HG03108 (cell line): Measurements from ENCODE around the gene PCGF5.
"Not testable (repeated sequence)": the region's sequence is repeated elsewhere in the genome, so short reads cannot be mapped to it uniquely, and the experiment has no call there.

Source experiments
- ATAC-seq: cut with Tn5 transposase; IDR thresholded peaks from one replicate; pipeline ENCODE4 v1.9.1; 2021; ENCODE audit warnings: moderate library complexity; ENCODE audit not compliant: unreplicated experiment

The PCGF5 gene

DNA sequence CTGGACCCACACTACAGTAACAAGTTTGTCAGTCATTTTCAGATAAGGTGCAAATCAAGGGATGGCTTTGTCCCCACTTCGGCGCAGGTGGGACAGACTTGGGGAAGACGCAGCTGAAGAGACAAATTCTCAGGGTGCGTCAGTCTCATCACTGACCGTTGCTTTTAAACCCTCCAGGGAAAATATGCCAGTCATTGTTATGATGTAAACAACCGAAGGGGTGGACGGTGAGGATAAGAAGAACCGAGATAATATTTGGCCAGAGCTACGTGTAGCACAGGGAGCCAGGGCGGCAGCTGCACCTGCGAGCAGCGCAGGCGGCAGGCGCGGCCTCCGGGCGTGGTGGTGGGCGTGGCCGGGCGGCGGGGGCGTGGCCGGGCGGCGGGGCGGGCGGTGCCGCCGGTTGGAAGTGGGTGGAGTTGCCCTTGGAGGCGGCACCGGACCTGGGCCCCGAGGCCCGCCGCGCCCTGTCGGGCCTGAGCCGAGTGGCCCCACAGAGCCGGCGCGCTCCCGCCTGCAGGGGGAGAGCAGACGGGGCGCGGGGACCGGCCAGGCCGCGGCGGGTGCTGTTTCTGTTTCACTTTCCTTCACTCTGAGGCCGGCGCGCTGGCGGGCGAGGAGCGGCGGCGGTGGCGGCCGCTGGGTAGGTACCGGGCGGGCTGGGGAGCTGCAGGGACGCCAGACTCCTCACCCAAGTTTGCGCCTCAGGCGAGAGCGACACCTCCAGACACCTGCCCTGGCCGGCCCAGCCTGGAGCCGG is at the start of gene PCGF5:
Gene PCGF5 (plus strand): TSS at position 470 of the 760 bp plus-strand sequence. CDS start 2,209 bp downstream, outside the sequence.
- peak; percentile 95 for ATAC-seq

DNA sequence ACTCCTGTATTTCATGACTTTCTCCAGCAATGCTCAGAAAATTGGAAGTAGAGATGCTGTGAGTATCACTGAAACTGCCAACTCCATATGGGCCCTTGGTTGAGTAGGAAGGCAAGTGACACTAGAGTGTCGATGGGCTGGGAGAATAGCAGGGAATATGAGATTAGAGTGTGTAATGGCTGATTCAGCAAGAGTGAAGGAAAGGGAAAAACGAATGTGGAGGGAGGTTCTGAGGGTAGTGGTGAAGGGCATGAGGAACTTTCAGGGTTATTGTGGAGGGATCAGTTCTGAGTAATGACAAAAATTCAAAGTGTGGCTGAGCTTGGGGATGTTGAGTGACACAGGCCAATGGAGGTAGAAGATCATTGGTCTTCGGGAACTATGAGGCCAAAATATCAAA is 49.0 kb upstream of the PCGF5 start:
- ATAC-seq, result no peak

- ATAC-seq, result no peak
These were observed 48.1 kb upstream of the PCGF5 start for GRCh38 chr10:91172348-91172747.

- no peak for ATAC-seq
These were observed 35.1 kb upstream of the PCGF5 start for GRCh38 chr10:91185239-91185875.

- no peak for ATAC-seq
These were observed 33.3 kb upstream of the PCGF5 start for GRCh38 chr10:91187156-91187555.

- not testable (repeated sequence) for ATAC-seq
These were observed 32.5 kb upstream of the PCGF5 start for GRCh38 chr10:91188010-91188409.

- ATAC-seq, result no peak
These were observed 31.6 kb upstream of the PCGF5 start for GRCh38 chr10:91188889-91189288.

DNA sequence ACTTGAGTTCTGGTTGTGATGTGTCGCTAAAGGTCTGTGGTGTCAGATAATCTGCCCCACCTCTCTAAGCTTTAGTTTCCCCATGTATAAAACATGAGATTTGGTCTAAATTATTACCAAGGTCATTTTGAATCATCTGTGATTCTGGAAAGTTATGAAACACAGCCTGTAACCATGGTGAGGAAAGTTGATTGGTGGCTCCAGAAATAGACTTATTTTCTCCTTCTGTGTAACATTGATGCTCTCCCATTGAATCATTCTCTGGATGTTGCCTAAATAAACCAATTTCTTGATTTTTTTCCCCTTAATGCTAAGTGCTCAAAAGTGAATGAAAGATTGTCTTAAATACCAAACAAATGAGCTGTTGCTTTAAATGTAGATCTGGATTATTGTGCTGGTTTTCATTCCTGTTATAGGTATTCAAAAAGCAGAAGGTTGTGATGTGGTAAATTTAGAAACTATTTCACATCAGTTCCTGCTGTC is 30.0 kb upstream of the PCGF5 start:
- no peak for ATAC-seq

- peak; percentile 48 for ATAC-seq
These were observed 29.4 kb upstream of the PCGF5 start for GRCh38 chr10:91190876-91191583.

GRCh38 chr10:91191584-91191919 is 28.9 kb upstream of the PCGF5 start:
- ATAC-seq, result no peak

DNA sequence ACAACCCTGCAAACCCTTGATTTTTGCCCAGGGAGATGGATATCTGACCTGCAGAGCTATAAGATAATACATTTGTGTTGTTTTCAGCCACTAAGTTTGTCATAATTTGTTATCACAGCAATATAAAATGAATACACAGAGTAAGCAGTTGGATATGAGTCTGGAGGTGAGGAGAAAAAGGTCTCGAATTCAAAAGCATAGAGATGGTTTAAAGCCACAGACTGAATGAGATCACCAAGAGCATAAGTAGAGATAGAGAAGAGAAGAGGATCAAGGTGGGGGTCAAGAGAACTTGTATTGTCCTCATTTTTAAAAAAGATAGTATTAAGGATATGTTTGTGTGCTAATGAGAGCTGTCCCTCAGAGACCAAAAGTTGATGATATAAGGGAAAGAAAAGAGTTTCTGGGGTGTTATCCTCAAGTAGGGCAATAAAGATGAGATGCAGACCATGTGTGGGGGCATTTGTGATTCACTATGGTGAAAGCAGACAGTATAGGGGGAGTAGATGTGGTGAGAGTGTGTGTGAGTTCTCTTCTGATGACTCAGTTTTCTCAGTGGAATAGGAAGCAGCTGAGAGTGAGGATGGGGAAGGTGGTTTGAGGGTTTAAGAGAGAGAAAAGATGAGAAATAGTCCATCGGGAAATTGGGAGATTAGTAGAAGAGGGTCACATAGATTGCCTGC is 25.8 kb upstream of the PCGF5 start:
- no peak for ATAC-seq

DNA sequence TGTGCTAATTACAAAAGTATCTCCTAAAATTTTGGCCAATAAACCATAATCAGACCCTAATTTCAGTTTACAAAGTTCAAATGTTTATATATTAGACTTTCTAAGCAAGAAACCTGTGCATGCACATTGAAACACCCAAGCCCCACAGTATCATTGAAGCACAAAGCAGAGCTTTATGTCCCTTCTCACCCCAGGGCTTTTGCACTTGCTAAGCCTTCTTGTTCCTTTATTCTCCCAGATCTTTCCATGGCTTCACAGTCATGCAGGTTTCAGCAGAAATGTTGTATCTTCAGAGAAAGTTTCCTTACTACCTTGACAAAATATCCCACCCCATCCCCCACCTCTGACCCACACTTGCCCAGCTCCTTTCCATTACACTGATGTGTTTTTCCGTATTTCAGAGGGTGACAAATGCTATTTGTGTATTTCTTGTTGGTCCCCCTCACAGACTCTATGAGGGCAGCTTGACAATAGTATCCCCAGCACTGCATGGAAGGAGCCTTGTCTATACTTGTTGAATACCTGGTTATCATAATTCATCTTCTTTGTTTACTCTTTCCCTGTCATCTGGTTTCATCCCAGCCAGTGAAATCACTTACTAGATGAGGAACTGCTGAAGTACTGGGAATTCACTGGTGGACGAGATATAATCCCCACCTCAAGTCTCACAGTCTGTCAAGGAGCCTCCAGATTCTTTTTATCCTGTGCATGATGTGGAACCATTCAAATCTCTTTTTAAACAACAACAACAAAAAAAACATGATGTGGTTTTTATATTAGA is 24.0 kb upstream of the PCGF5 start:
- no peak for ATAC-seq

- no peak for ATAC-seq
These were observed 23.3 kb upstream of the PCGF5 start for GRCh38 chr10:91197127-91197526.

GRCh38 chr10:91198781-91199180 is 21.7 kb upstream of the PCGF5 start:
- peak; percentile 59 for ATAC-seq

DNA sequence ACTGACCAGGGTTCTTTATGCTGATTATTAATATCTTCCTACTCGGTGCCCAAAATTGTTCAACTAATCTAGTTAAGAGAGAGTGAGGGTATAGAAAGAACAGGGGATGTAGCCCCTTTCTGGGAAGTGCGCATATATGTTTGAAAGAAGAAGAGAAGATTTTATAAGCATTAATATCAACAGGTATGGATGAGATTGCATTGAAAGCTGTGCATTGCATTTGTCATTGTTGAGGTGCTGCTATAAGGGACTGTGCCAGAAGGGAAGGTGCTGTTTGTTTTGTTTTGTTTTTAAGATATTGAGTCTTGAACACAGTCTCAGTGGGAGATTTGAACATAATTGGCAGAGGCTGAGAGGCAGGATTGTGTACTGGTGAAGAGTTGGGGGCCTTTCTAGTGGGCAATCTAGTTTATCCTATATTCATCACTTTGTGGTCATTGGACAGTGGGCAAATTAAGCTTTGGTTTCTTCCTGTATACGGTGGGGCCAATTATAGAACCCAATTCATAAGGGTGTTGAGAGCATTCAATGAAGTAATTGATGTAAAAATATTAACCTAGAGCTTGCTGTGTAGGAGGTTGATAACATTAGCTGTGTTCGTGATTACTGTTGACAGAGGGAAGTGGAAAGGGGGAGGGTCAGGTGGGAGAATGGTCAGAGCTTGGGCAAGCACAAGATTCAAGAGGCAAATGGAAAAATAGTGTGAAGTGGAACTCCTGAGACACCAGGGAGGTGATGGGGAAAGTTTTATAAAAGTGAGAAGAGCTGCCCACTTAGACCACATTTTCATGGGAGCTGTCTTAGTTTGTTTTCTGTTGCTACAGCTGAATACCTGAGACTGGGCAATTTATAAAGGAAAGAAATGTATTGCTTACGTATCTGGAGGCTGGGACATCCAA is 19.9 kb upstream of the PCGF5 start:
- ATAC-seq, result peak; percentile 15

DNA sequence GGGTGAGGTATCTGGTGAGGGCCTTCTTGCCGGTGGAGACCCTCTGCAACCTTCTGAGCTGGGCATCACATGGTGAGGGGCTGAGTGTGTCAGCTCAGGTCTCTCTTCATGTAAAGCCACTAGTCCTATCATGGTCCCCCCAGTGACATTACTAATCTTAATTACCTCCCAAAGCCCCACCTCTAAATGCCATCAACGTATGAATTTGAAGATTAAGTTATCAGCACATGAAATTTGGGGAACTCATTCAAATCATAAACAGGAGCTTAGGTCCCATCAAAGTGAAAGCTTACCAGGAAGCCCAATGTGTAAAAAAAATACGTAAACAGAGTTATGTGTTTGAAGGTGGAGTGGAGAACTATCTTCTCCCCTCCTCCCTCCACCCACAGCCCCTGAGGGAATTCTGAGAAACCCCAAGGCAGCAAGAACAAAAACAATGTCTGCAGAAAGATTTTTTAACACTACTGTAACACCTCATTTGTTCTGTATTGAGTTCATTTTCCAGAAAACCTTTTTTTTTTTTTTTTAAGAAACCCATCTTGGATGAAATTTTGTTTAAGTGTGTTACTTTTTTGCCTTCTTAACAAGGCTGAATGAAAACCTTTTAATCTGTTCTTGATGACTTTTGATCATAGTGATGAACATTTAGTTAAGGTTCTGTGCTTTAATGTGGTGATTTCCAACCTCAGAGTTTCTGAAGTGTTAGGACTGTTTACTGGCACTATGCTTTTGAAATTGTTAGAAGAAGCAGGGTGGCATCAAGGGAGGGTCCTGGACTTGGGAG is 19.1 kb upstream of the PCGF5 start:
- peak; percentile 35 for ATAC-seq

GRCh38 chr10:91206427-91206826 is 14.0 kb upstream of the PCGF5 start:
- no peak for ATAC-seq

DNA sequence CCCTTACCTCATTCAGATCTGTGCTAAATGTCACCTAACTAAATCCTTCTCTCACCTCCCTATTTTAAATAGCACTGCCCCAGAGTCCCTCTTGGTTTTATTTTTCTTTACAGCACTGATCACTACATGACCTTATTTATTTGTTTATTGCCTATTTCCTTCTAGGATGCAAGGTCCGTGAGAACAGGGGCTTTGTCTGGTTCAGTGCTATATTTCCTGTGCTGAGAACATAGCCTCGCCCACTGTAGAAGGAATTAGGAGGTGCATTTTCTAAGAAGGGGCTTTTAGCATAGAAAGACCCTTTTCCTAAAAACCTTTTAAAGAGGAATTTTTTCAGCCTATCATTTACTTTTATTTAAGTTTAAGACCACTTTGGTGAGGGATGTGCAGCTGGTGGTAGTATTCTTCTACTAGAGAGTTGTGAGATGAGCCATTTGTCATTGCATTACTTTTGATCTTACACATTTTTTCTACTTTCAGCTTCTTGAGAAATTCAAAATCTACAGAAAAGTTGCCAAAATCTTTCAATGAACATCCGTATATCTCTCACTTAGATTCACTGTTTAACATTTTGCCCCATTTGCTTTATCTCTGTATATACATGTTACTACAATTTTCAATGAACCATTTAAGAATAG is 13.5 kb upstream of the PCGF5 start:
- ATAC-seq, result no peak
